GM21515 (cell line): ENCODE data around the gene CD248.

Source experiments
- ATAC-seq: cut with Tn5 transposase; IDR thresholded peaks from one replicate; pipeline ENCODE4 v1.9.1; 2021; ENCODE audit not compliant: unreplicated experiment

CD248 gene

GRCh38 chr11:66340596-66341501 is 24.0 kb upstream of the CD248 start:
- no peak for ATAC-seq

GRCh38 chr11:66339686-66340483 is 23.0 kb upstream of the CD248 start:
- no peak for ATAC-seq

GRCh38 chr11:66339162-66339675 is 22.4 kb upstream of the CD248 start:
- ATAC-seq, result no peak

- ATAC-seq, result no peak
Observed at GRCh38 chr11:66338276-66339161, 21.7 kb upstream of the CD248 start.

GRCh38 chr11:66337103-66337899 is 20.5 kb upstream of the CD248 start:
- no peak for ATAC-seq

- ATAC-seq, result no peak
Observed at GRCh38 chr11:66336234-66337102, 19.6 kb upstream of the CD248 start, which contains the start of gene RIN1. Gene RIN1 (minus strand): TSS chr11:66336434. CDS start chr11:66336402, 32 bp downstream.

GRCh38 chr11:66335531-66336233 is 18.8 kb upstream of the CD248 start:
- no peak for ATAC-seq

GRCh38 chr11:66334605-66335442 is 18.0 kb upstream of the CD248 start:
- ATAC-seq, result no peak

GRCh38 chr11:66333896-66334604 is 17.2 kb upstream of the CD248 start:
- ATAC-seq, result no peak

GRCh38 chr11:66333220-66333877 is 16.5 kb upstream of the CD248 start:
- ATAC-seq, result no peak

GRCh38 chr11:66332371-66333219 is 15.8 kb upstream of the CD248 start:
- no peak for ATAC-seq

GRCh38 chr11:66331542-66332370 is 14.9 kb upstream of the CD248 start:
- ATAC-seq, result no peak

- ATAC-seq, result no peak
Observed at GRCh38 chr11:66330931-66331330, 14.1 kb upstream of the CD248 start.

- ATAC-seq, result no peak
Observed at GRCh38 chr11:66329165-66329673, 12.4 kb upstream of the CD248 start.
